ENCODE results near the gene CDH3. TPM values are rescaled to one million over a fixed set of nuclear protein-coding genes. Genes with fewer than 3 reads are reported as not detected.

Gene CDH3
- 17.9 TPM for polyA plus RNA-seq (2013, experiment 1 of 2)
- polyA plus RNA-seq (2013, experiment 2 of 2), result 25.0 TPM

- Histone ChIP-seq H3K4me3 (ENCODE audit: extremely low read depth, insufficient read depth, low read length, poor library complexity, severe bottlenecking) (peak within 1 kb of the TSS; percentile 49), H3K27ac (ENCODE audit: low read depth, low read length, severe bottlenecking) (peak within 1 kb of the TSS; percentile 61), H3K9me3 (ENCODE audit: control insufficient read depth, low read length) (no peaks in the 10 kb centered on the region), H3K4me1 (ENCODE audit: control insufficient read depth, insufficient read depth, low read length, poor library complexity, severe bottlenecking) (peaks cover 24% of the 10 kb centered on the region), H3K36me3 (ENCODE audit: control insufficient read depth, insufficient read depth, low read length) (no peaks in the 10 kb centered on the region)
- WGBS, 2 experiments (ENCODE audit: insufficient coverage in 2 of 2), result 2% methylated on average over 39 to 52 of the region's 53 CpGs
Measured at GRCh38 chr16:68644715-68645493, at the start of gene CDH3. TSS of gene CDH3 (plus strand) at chr16:68645310. CDS start at chr16:68645380, 70 bp downstream.

- Histone ChIP-seq H3K4me3 (ENCODE audit: extremely low read depth, insufficient read depth, low read length, poor library complexity, severe bottlenecking) (no peak overlapping the region), H3K4me1 (ENCODE audit: control insufficient read depth, insufficient read depth, low read length, poor library complexity, severe bottlenecking) (no peaks in the 10 kb centered on the region), H3K27ac (ENCODE audit: low read depth, low read length, severe bottlenecking) (no peak overlapping the region), H3K36me3 (ENCODE audit: control insufficient read depth, insufficient read depth, low read length) (no peaks in the 10 kb centered on the region), H3K9me3 (ENCODE audit: control insufficient read depth, low read length) (no peaks in the 10 kb centered on the region)
- WGBS, 2 experiments (ENCODE audit: insufficient coverage in 2 of 2), result 88 to 96% methylated on average over 3 to 4 of the region's 6 CpGs
Measured at GRCh38 chr16:68596266-68596665, 48.8 kb upstream of the CDH3 start.

- WGBS, 2 experiments (ENCODE audit: insufficient coverage in 2 of 2), result 80 to 100% methylated on average over 1 of the region's 1 CpG
- H3K9me3 ChIP-seq (ENCODE audit: control insufficient read depth, low read length), result no peaks in the 10 kb centered on the region
- no peaks in the 10 kb centered on the region for H3K36me3 ChIP-seq (ENCODE audit: control insufficient read depth, insufficient read depth, low read length)
- H3K4me1 ChIP-seq (ENCODE audit: control insufficient read depth, insufficient read depth, low read length, poor library complexity, severe bottlenecking), result peaks cover 1% of the 10 kb centered on the region
- H3K27ac ChIP-seq (ENCODE audit: low read depth, low read length, severe bottlenecking), result no peak overlapping the region
- no peak overlapping the region for H3K4me3 ChIP-seq (ENCODE audit: extremely low read depth, insufficient read depth, low read length, poor library complexity, severe bottlenecking)
Measured at GRCh38 chr16:68599586-68599985, 45.5 kb upstream of the CDH3 start.

GRCh38 chr16:68605746-68606145, 39.4 kb upstream of the CDH3 start:
- no peaks in the 10 kb centered on the region for H3K9me3 ChIP-seq (ENCODE audit: control insufficient read depth, low read length)
- H3K4me1 ChIP-seq (ENCODE audit: control insufficient read depth, insufficient read depth, low read length, poor library complexity, severe bottlenecking), result peaks cover 4% of the 10 kb centered on the region
- no peak overlapping the region for H3K4me3 ChIP-seq (ENCODE audit: extremely low read depth, insufficient read depth, low read length, poor library complexity, severe bottlenecking)
- H3K36me3 ChIP-seq (ENCODE audit: control insufficient read depth, insufficient read depth, low read length), result no peaks in the 10 kb centered on the region
- WGBS, 2 experiments (ENCODE audit: insufficient coverage in 2 of 2), result 87 to 95% methylated on average over 4 of the region's 5 CpGs
- H3K27ac ChIP-seq (ENCODE audit: low read depth, low read length, severe bottlenecking), result no peak overlapping the region

- Histone ChIP-seq H3K9me3 (ENCODE audit: control insufficient read depth, low read length) (no peaks in the 10 kb centered on the region), H3K27ac (ENCODE audit: low read depth, low read length, severe bottlenecking) (no peak overlapping the region), H3K4me3 (ENCODE audit: extremely low read depth, insufficient read depth, low read length, poor library complexity, severe bottlenecking) (no peak overlapping the region), H3K36me3 (ENCODE audit: control insufficient read depth, insufficient read depth, low read length) (no peaks in the 10 kb centered on the region), H3K4me1 (ENCODE audit: control insufficient read depth, insufficient read depth, low read length, poor library complexity, severe bottlenecking) (peaks cover 4% of the 10 kb centered on the region)
- 88 to 100% methylated on average over 4 to 7 of the region's 7 CpGs for WGBS, 2 experiments (ENCODE audit: insufficient coverage in 2 of 2)
Measured at GRCh38 chr16:68607443-68607842, 37.7 kb upstream of the CDH3 start.

GRCh38 chr16:68608330-68608729, 36.8 kb upstream of the CDH3 start:
- no peak overlapping the region for H3K27ac ChIP-seq (ENCODE audit: low read depth, low read length, severe bottlenecking)
- H3K36me3 ChIP-seq (ENCODE audit: control insufficient read depth, insufficient read depth, low read length), result no peaks in the 10 kb centered on the region
- no peak overlapping the region for H3K4me3 ChIP-seq (ENCODE audit: extremely low read depth, insufficient read depth, low read length, poor library complexity, severe bottlenecking)
- H3K9me3 ChIP-seq (ENCODE audit: control insufficient read depth, low read length), result no peaks in the 10 kb centered on the region
- 100% methylated on average over 2 of the region's 2 CpGs; no CpG with 5 or more reads in 1 of the 2 experiments for WGBS, 2 experiments (ENCODE audit: insufficient coverage in 2 of 2)
- H3K4me1 ChIP-seq (ENCODE audit: control insufficient read depth, insufficient read depth, low read length, poor library complexity, severe bottlenecking), result peaks cover 4% of the 10 kb centered on the region

- no peak overlapping the region for H3K27ac ChIP-seq (ENCODE audit: low read depth, low read length, severe bottlenecking)
- H3K9me3 ChIP-seq (ENCODE audit: control insufficient read depth, low read length), result peaks cover 7% of the 10 kb centered on the region
- H3K4me1 ChIP-seq (ENCODE audit: control insufficient read depth, insufficient read depth, low read length, poor library complexity, severe bottlenecking), result no peaks in the 10 kb centered on the region
- 80% methylated on average over 1 of the region's 3 CpGs; no CpG with 5 or more reads in 1 of the 2 experiments for WGBS, 2 experiments (ENCODE audit: insufficient coverage in 2 of 2)
- no peaks in the 10 kb centered on the region for H3K36me3 ChIP-seq (ENCODE audit: control insufficient read depth, insufficient read depth, low read length)
- no peak overlapping the region for H3K4me3 ChIP-seq (ENCODE audit: extremely low read depth, insufficient read depth, low read length, poor library complexity, severe bottlenecking)
Measured at GRCh38 chr16:68612996-68613395, 32.1 kb upstream of the CDH3 start.

GRCh38 chr16:68617734-68618133, 27.4 kb upstream of the CDH3 start:
- no peak overlapping the region for H3K4me3 ChIP-seq (ENCODE audit: extremely low read depth, insufficient read depth, low read length, poor library complexity, severe bottlenecking)
- H3K9me3 ChIP-seq (ENCODE audit: control insufficient read depth, low read length), result peaks cover 7% of the 10 kb centered on the region
- WGBS, 2 experiments (ENCODE audit: insufficient coverage in 2 of 2), result 92 to 95% methylated on average over 4 to 6 of the region's 7 CpGs
- no peaks in the 10 kb centered on the region for H3K36me3 ChIP-seq (ENCODE audit: control insufficient read depth, insufficient read depth, low read length)
- H3K4me1 ChIP-seq (ENCODE audit: control insufficient read depth, insufficient read depth, low read length, poor library complexity, severe bottlenecking), result no peaks in the 10 kb centered on the region
- H3K27ac ChIP-seq (ENCODE audit: low read depth, low read length, severe bottlenecking), result no peak overlapping the region

GRCh38 chr16:68626557-68626956, 18.6 kb upstream of the CDH3 start:
- no peaks in the 10 kb centered on the region for H3K4me1 ChIP-seq (ENCODE audit: control insufficient read depth, insufficient read depth, low read length, poor library complexity, severe bottlenecking)
- no peaks in the 10 kb centered on the region for H3K9me3 ChIP-seq (ENCODE audit: control insufficient read depth, low read length)
- 94 to 98% methylated on average over 8 of the region's 8 CpGs for WGBS, 2 experiments (ENCODE audit: insufficient coverage in 2 of 2)
- H3K27ac ChIP-seq (ENCODE audit: low read depth, low read length, severe bottlenecking), result no peak overlapping the region
- no peaks in the 10 kb centered on the region for H3K36me3 ChIP-seq (ENCODE audit: control insufficient read depth, insufficient read depth, low read length)
- no peak overlapping the region for H3K4me3 ChIP-seq (ENCODE audit: extremely low read depth, insufficient read depth, low read length, poor library complexity, severe bottlenecking)

GRCh38 chr16:68627951-68628425, 17.1 kb upstream of the CDH3 start:
- no peak overlapping the region for H3K27ac ChIP-seq (ENCODE audit: low read depth, low read length, severe bottlenecking)
- no peaks in the 10 kb centered on the region for H3K4me1 ChIP-seq (ENCODE audit: control insufficient read depth, insufficient read depth, low read length, poor library complexity, severe bottlenecking)
- no peak overlapping the region for H3K4me3 ChIP-seq (ENCODE audit: extremely low read depth, insufficient read depth, low read length, poor library complexity, severe bottlenecking)
- WGBS, 2 experiments (ENCODE audit: insufficient coverage in 2 of 2), result 75 to 78% methylated on average over 3 to 4 of the region's 5 CpGs
- H3K9me3 ChIP-seq (ENCODE audit: control insufficient read depth, low read length), result no peaks in the 10 kb centered on the region
- no peaks in the 10 kb centered on the region for H3K36me3 ChIP-seq (ENCODE audit: control insufficient read depth, insufficient read depth, low read length)

- H3K9me3 ChIP-seq (ENCODE audit: control insufficient read depth, low read length), result no peaks in the 10 kb centered on the region
- no peaks in the 10 kb centered on the region for H3K36me3 ChIP-seq (ENCODE audit: control insufficient read depth, insufficient read depth, low read length)
- 81 to 84% methylated on average over 4 to 7 of the region's 7 CpGs for WGBS, 2 experiments (ENCODE audit: insufficient coverage in 2 of 2)
- no peak overlapping the region for H3K4me3 ChIP-seq (ENCODE audit: extremely low read depth, insufficient read depth, low read length, poor library complexity, severe bottlenecking)
- no peaks in the 10 kb centered on the region for H3K4me1 ChIP-seq (ENCODE audit: control insufficient read depth, insufficient read depth, low read length, poor library complexity, severe bottlenecking)
- no peak overlapping the region for H3K27ac ChIP-seq (ENCODE audit: low read depth, low read length, severe bottlenecking)
Measured at GRCh38 chr16:68629351-68629910, 15.7 kb upstream of the CDH3 start.

All from mesodermal cell (in vitro differentiated cells).